ENCODE measurements around the gene GIGYF2.
"Not testable (repeated sequence)": the region's sequence is repeated elsewhere in the genome, so short reads cannot be mapped to it uniquely, and the experiment has no call there.

Gene GIGYF2

DNA sequence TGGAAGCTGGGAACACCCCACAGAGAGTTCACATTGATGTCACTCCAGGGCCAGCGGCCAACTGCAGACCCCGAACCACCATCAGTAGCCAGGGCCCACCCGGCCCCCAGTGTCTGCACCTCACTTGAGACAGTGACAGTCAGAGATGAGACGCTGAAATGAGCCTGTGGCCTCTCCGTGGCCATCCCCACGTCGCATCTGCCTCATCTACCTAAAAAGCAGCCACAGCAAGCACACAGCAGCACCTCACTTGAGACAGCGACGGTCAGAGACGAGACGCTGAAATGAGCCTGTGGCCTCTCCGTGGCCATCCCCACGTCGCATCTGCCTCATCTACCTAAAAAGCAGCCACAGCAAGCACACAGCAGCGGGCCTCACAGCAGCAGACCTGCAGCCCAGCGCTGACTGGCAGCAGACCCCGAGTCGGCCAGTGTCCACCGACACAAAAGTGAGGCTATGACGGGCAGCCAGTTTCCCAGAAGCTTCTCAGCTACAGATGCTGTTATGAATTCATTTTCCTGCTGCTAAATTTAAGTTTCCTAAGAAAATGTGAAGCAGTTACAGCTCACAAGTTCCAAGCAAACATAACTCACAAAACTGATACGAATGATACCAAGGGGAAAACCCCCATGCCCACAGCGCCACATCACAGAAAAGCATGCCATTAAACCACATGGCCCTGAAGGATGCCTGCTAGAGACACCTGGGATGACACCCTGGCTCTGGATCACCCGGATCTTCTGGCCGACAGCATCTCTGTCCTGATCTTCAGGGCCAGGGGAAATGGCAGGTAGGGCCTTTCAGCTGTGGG is 200.7 kb downstream of the GIGYF2 start:
- no peak for DNase-seq

DNA sequence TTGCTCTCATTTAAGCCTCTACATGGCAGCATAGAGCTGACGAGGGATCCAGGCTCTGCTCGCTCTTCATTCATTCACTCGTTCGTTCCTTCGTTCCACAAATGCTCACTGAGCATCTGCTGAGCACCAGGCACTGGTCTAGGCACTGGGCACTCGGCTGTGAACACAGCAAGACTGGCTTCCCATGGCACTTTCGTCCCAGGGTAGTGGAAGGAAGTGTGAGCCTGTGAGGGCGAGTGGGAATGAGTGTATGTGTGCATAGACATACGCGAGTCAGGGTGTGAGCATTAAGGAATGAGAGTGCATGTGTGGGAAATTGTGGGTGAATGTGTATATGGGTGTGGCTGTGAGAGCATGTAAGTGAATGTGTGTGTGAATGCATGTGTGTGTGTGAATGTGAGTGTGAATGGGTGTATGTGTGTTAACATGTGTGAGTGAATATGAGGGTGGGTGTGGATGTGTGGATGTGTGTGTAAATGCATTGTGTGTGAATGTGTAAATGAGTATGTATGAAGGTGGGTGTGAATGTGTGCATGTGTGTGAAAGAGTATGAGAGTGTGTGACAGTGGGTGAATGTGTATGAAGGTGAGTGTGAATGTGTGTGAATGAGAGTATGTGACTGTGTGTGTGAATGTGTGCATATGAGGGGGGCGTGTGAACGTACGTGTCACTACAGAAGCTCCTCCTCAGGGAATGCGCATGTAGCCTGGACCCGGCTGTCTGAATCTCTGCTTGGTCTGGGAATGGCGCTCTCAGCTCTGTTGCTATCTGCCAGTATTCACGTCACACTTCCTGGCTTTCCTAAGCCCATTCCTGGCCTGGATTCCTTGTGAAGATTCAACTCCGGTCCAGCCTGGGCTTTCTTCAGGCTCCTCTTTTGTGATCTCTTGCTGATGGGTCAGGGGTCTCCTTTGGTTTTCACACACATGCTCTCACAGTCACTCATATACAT is 201.7 kb downstream of the GIGYF2 start:
- no peak for DNase-seq

DNA sequence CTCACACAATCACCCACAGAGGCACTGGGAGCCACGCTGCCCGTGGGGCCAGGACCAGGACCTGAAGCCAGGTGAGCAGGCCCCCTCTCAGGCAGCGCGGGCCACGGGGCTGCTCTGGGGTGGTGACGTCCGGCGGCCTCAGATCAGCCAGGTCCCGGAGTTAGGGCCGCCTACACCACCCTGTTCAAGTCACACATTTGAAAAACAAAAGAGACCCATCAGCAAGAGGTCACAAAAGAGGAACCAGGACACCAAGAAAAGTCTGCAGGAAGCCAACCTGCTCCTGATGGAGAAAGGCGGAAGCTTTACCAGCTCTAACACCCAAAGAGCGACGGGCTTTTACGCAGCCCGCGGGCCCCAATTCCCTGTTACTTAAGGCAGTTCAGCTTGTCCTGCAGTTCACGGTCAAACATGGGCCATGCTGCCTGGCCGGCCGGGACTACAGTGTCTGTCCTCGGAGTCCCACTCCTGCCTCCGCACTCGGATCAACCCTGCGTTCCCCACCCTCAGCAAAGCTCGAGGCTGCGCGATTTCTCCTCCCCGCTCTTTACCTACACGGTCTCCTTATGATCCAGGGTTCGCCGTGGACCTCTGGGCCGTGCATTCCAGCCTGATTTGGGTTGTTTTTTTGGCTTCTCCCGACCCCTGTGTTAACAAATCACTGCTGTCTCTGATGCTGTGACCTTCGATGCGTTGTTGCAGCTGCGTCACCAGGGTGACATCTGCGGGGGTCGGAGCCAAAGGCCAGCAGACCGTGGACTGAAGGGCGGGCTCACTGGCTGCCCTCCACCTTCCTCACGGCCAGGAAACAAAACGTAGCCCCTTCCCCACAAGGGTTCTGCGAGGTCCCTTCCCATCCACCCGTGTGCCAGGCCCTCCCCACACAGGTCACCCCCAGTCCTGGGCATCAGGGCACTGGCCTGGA is 203.9 kb downstream of the GIGYF2 start:
- no peak for DNase-seq

DNA sequence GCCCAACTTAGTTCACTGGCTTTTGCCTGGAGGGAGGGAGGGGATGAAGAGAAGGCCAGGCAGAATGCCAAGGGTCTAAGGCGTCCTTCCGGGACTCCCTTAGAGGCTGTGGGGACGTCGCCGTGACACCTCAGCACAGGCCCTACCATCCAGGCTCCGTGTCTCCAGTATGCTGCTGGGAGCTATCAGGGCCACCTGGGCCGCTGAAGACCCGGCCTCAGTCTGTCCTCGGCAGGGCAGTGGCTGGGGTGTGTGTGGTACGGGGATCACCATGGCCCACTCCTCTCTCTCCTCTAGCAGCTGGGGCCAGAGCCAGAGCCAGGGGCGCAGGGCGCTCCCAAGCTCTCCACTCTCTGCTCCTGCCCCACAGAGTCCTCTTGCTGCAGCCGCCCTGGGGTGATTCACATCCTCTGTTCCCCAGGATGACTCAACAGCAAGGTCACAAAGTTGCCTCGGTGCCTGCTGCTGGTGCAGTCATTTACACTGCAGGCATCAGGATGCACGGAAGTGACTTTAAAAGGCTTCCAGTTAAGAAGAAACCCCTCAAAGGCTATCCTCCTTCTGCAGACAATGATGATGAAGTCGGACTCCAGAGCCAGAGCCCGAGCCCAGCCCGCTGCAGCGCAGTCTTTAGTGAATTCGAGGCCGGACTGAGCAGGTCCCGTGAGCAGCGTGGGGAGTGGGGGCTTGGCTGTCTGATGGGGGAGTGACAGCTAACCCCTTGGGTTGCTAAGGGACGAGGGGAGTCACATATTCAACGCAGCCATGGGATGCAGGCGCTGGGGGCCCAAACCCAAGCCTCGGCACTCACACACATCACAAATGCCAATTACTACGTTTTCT is 204.8 kb downstream of the GIGYF2 start:
- DNase-seq = no peak

DNA sequence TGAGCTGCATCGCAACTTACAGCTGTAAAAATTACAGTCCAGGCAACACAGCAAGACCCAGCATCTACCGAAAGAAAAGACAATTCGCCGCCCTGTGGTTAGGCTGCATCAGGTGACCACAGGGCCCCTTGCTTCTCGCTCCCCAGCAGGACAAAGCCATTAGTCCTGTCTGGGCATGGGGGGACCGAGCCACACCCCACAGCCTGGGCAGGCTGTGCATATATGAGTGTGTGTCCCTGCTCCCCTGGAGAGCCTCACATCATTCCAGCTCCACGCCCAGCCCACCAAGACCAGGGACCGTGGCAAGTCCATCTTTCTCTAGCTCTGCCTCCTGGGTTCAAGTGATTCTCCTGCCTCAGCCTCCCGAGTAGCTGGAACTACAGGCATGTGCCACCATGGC is 206.9 kb downstream of the GIGYF2 start:
- DNase-seq = no peak

DNA sequence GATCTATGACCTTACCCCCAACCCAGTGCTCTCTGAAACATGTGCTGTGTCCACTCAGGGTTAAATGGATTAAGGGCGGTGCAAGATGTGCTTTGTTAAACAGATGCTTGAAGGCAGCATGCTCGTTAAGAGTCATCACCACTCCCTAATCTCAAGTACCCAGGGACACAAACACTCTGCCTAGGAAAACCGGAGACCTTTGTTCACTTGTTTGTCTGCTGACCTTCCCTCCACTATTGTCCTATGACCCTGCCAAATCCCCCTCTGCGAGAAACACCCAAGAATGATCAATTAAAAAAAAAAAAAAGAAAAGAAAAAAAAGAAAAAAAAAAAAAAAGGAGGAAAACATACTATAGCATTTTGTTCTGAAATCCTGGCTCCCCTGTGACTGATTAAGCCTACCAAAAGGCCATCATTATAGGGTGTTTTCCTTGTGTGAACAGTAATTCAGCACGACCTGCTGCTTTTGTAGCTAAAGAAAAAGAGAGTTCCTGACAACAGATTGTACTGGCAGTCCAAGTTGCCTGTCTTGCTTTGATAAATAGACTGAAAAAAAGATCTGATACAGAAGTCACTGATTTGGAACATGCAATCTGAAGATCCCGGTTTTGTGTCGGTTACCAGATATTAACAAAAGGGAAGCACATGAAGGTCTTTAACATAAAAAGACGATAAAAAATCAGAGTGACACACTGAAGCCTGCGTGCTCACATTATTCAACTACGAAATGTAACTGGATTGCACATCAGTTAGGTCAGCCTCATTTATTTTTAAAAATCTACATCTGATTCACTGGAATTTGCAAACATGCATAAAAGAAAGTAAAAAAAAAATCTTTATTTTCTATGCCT is 210.0 kb downstream of the GIGYF2 start:
- not testable (repeated sequence) for DNase-seq

DNA sequence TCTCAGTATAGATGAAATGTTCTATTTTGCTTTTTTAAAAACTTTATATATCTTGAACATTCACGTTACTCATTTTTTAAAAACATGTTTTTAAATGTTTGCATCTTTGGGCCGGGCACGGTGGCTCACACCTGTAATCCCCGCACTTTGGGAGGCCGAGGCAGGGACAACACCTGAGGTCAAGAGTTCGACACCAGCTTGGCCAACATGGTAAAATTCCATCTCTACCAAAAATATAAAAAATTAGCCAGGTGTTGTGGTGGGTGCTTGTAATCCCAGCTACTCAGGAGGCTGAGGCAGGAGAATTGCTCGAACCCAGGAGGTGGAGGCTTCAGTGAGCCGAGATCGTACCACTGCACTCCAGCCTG is 210.6 kb downstream of the GIGYF2 start:
- DNase-seq = not testable (repeated sequence)

DNA sequence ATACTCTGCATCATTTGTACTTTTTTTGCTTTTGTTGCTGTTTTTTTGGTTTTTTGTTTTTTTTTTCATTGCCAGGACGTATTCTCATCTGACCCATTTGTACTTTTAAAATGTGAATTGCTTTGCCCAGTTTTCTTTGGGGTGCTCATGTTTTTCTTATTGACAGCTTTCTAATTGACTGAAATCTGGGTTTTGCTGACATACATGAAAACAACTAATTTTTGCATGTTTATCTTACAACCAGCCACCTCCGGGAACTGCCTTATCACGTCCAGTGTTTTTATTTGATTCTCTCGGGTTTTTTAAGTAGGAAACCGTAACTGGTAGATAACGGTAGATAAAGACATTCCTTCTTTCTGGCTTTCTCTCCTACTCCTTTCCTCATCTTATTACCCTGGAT is 211.6 kb downstream of the GIGYF2 start:
- no peak for DNase-seq
